ENCODE results near the gene C22orf23. TPM values are rescaled to one million over a fixed set of nuclear protein-coding genes. Genes with fewer than 3 reads are reported as not detected.

C22orf23 gene
- total and polyA plus RNA-seq, 9 of the 15 experiments (the other 6 are each of a cell fraction or from before 2014, with no cell fraction given), result 0.25 to 1.0 (median 0.53) TPM

- H3K36me3 ChIP-seq (ENCODE audit: control insufficient read depth, insufficient read depth, low read length), result peaks cover 43% of the 10 kb centered on the region
- ChIA-PET CTCF (ENCODE audit: low intra/inter-chr PET ratio) (no interaction called here), POLR2A (interaction anchor here (0.7 to 1.0 kb wide), 2 partner anchors 14 to 17 kb away, joined by 3 read pairs; no protein-coding TSS in a partner anchor)
- H2AFZ ChIP-seq (ENCODE audit: low read depth, low read length), result no peak overlapping the region
- H3K9me3 ChIP-seq (replicated peaks; ENCODE audit: control insufficient read depth, insufficient read depth, low read depth, low read length), result no peaks in the 10 kb centered on the region
- no peak for DNase-seq (ENCODE audit: extremely low read depth in 1 of 4, low spot score in 3 of 4)
- peaks cover 7% of the 10 kb centered on the region; the same call in 2 of the 3 replicates for H3K79me2 ChIP-seq (ENCODE audit: control insufficient read depth, insufficient read depth, low read length)
- no peak for FAIRE-seq
- H3K27me3 ChIP-seq (ENCODE audit: control insufficient read depth in 2 of 2, insufficient read depth in 2 of 2, low read length in 2 of 2), result no peaks in the 10 kb centered on the region
- no TSS peak for BruUV-seq (replicated peaks)
- no peaks in the 10 kb centered on the region for H4K20me1 ChIP-seq (replicated peaks; ENCODE audit: control insufficient read depth, insufficient read depth, low read length)
- no peak for ATAC-seq
- H3K4me2 ChIP-seq (ENCODE audit: insufficient read depth, low read length), result no peak overlapping the region
- H3K4me1 ChIP-seq (replicated peaks in 1 of 2; ENCODE audit: control insufficient read depth in 2 of 2, insufficient read depth in 2 of 2, low read length in 2 of 2), result peaks cover 0 to 5% of the 10 kb centered on the region in 2 experiments; a peak in 2 of 5 replicates
- H3K9me1 ChIP-seq (ENCODE audit: control insufficient read depth, insufficient read depth, low read length), result no peaks in the 10 kb centered on the region
- H3K27ac ChIP-seq (ENCODE audit: extremely low read depth, low read depth, low read length), result no peak overlapping the region
- intact Hi-C loops (cut with micrococcal nuclease), result no loop called here
- TF ChIP-seq MYBL2 (IDR thresholded peaks at IDR 0.05; ENCODE audit: low read depth) (no peak), MYBL2 (CRISPR knock-in tag; IDR thresholded peaks at IDR 0.05; ENCODE audit: borderline replicate concordance) (no peak), HNRNPL (IDR thresholded peaks at IDR 0.05; ENCODE audit: low read depth, low read length) (no peak), SUPT5H (IDR thresholded peaks at IDR 0.05) (0 out of 2 replicates have a peak, but pooled peaks have one; percentile 21), CREM (IDR thresholded peaks at IDR 0.05; ENCODE audit: low read depth) (no peak), POLR2A (conservative IDR thresholded peaks at IDR 0.05) (peak; percentile 37; the same call in 1 of the 2 replicates)
- WGBS (ENCODE audit: insufficient coverage, low coverage, missing lambda C conversion rate), result 98% methylated on average over 5 of the region's 5 CpGs
- in situ Hi-C loops (cut with MboI), result no loop called here
- H3K9ac ChIP-seq (ENCODE audit: insufficient read depth in 1 of 2, low read depth in 2 of 2, low read length in 2 of 2), result no peak overlapping the region
- no peak overlapping the region for H3K4me3 ChIP-seq
These were observed 15.3 kb upstream of the C22orf23 start for GRCh38 chr22:37968452-37969251.

All from K562 (cell line).